ENCODE data around the gene INPP4A. TPM values are rescaled to one million over a fixed set of nuclear protein-coding genes. Genes with fewer than 3 reads are reported as not detected.

The INPP4A gene
- total and polyA plus RNA-seq, 2 donors (not counting 3 experiments of a cell fraction or from before 2014, with no cell fraction given): 14.9 to 28.8 TPM

- POLR2A ChIA-PET: no interaction called here
- Histone ChIP-seq H3K36me3 (ENCODE audit: control insufficient read depth in 2 of 2, extremely low read depth in 1 of 2, insufficient read depth in 2 of 2, low read length in 2 of 2) (peaks cover 0 to 3% of the 10 kb centered on the region in 2 experiments), H3K9ac (replicated peaks; ENCODE audit: extremely low read depth, insufficient read depth, low read length) (no peak overlapping the region), H3K4me1 (ENCODE audit: control insufficient read depth, extremely low read depth, insufficient read depth, low read length) (peaks cover 8% of the 10 kb centered on the region), H3K27ac (ENCODE audit: insufficient read depth, low read depth, low read length) (no peak overlapping the region), H2AFZ (ENCODE audit: low read depth, low read length) (no peak overlapping the region), H3K27me3 (ENCODE audit: control insufficient read depth in 2 of 2, insufficient read depth in 2 of 2, low read length in 2 of 2) (no peaks in the 10 kb centered on the region), H3K4me3 (replicated peaks in 1 of 3; ENCODE audit: insufficient read depth in 1 of 3, low read depth in 1 of 3, low read length in 3 of 3) (no peak overlapping the region), H3K9me3 (replicated peaks; ENCODE audit: control insufficient read depth, insufficient read depth, low read length) (no peaks in the 10 kb centered on the region), H3K4me2 (ENCODE audit: insufficient read depth, low read length) (no peak overlapping the region), H4K20me1 (replicated peaks; ENCODE audit: control insufficient read depth, extremely low read depth, insufficient read depth, low read length) (no peaks in the 10 kb centered on the region), H3K9me1 (replicated peaks; ENCODE audit: control insufficient read depth, extremely low read depth, insufficient read depth, low read length) (no peaks in the 10 kb centered on the region), H3K79me2 (ENCODE audit: control insufficient read depth, insufficient read depth, low read length) (no peaks in the 10 kb centered on the region)
- FAIRE-seq (no peak), DNase-seq (ENCODE audit: low read depth, low spot score) (no peak)
- TF ChIP-seq EZH2 (IDR thresholded peaks at IDR 0.05; ENCODE audit: borderline replicate concordance, low read depth, low read length, severe bottlenecking) (no peak), MAX (IDR thresholded peaks at IDR 0.05; ENCODE audit: insufficient read depth, insufficient read length) (no peak), FOS (IDR thresholded peaks at IDR 0.05; ENCODE audit: borderline replicate concordance, insufficient read depth, low read length) (no peak), POLR2A (IDR thresholded peaks at IDR 0.05; ENCODE audit: low read depth, low read length) (no peak), CTCF (IDR thresholded peaks at IDR 0.05; ENCODE audit: extremely low read depth in 1 of 2, insufficient read depth in 1 of 2, low read depth in 1 of 2, low read length in 2 of 2) (no peak), GATA2 (IDR thresholded peaks at IDR 0.05; ENCODE audit: insufficient read depth, insufficient read length, low read depth, low read length) (no peak), MYC (IDR thresholded peaks at IDR 0.05; ENCODE audit: low read depth, low read length) (no peak), POLR2AphosphoS5 (IDR thresholded peaks at IDR 0.05; ENCODE audit: insufficient read depth, low read depth, low read length) (no peak), JUN (IDR thresholded peaks at IDR 0.05; ENCODE audit: borderline replicate concordance, insufficient read depth, insufficient read length, low read depth) (no peak)
- dilution Hi-C loops (cut with MboI; ENCODE audit: extremely low pct_ligation_motif_present, low sequenced_read_pairs) (no loop called here), intact Hi-C loops (cut with micrococcal nuclease) (no loop called here)
- BruUV-seq (replicated peaks): no TSS peak
- CTCF ChIA-PET: interaction anchor here (1.2 to 2.8 kb wide), 2 partner anchors 77 to 107 kb away, joined by 3 to 20 read pairs; no protein-coding TSS in a partner anchor
Observed at GRCh38 chr2:98519851-98520250, 75.2 kb downstream of the INPP4A start.

All from endothelial cell of umbilical vein (primary cell).